Astrocyte (in vitro differentiated cells and primary cell): Measurements from ENCODE around the gene ORC4. TPM values are rescaled to one million over a fixed set of nuclear protein-coding genes. Genes with fewer than 3 reads are reported as not detected.

Experiments
- DNase-seq: peaks from one replicate; pipeline ENCODE4 v3.0.0-alpha.2; 2010; ENCODE audit warnings: low read depth
- FAIRE-seq: peaks from 2 replicates; lab custom pipeline; 2011; peaks lifted over from hg19 to GRCh38; lab: Jason Lieb, UNC
- H2AFZ ChIP-seq: 2 replicates; pipeline ENCODE4 v1.6.0; 2012; ENCODE audit warnings: low read depth, low read length, inconsistent platforms
- H3K27ac ChIP-seq: 2 replicates; pipeline ENCODE4 v1.5.1; 2011; ENCODE audit warnings: low read depth, low read length, inconsistent platforms
- H3K27me3 ChIP-seq: 2 replicates; pipeline ENCODE4 v1.6.0; 2011; ENCODE audit warnings: low read length, inconsistent platforms; ENCODE audit not compliant: insufficient read depth
- H3K36me3 ChIP-seq: 2 replicates; pipeline ENCODE4 v1.5.1; 2011; ENCODE audit warnings: low read length, inconsistent platforms; ENCODE audit not compliant: insufficient read depth
- H3K4me1 ChIP-seq: 2 replicates; pipeline ENCODE4 v1.5.1; 2011; ENCODE audit warnings: low read length, inconsistent platforms; ENCODE audit not compliant: insufficient read depth
- H3K4me2 ChIP-seq: 2 replicates; pipeline ENCODE4 v1.6.0; 2012; ENCODE audit warnings: low read length, inconsistent platforms
- H3K4me3 ChIP-seq: 2 replicates; pipeline ENCODE4 v1.5.1; 2011; ENCODE audit warnings: low read depth, mild to moderate bottlenecking, low read length, inconsistent platforms; ENCODE audit not compliant: insufficient read depth
- H3K79me2 ChIP-seq: 2 replicates; pipeline ENCODE4 v1.6.0; 2012; ENCODE audit warnings: mild to moderate bottlenecking, low read length, inconsistent platforms; ENCODE audit not compliant: insufficient read depth
- H3K9ac ChIP-seq: 2 replicates; pipeline ENCODE4 v1.6.0; 2012; ENCODE audit warnings: mild to moderate bottlenecking, low read length, inconsistent platforms
- H3K9me3 ChIP-seq: 2 replicates; pipeline ENCODE4 v1.5.1; 2012; ENCODE audit warnings: low read depth, mild to moderate bottlenecking, low read length, inconsistent platforms; ENCODE audit not compliant: insufficient read depth
- H4K20me1 ChIP-seq: 2 replicates; pipeline ENCODE4 v1.6.0; 2012; ENCODE audit warnings: low read length, inconsistent platforms; ENCODE audit not compliant: insufficient read depth
- H3K27ac Mint-ChIP-seq: one replicate; pipeline ENCODE4 v1.8.0; 2021; ENCODE audit warnings: mild to moderate bottlenecking, mixed read lengths; ENCODE audit not compliant: unreplicated experiment
- H3K27me3 Mint-ChIP-seq: one replicate; pipeline ENCODE4 v1.8.0; 2021; ENCODE audit warnings: low read depth, mixed read lengths; ENCODE audit not compliant: unreplicated experiment
- H3K36me3 Mint-ChIP-seq: one replicate; pipeline ENCODE4 v1.8.0; 2021; ENCODE audit warnings: low read depth, mixed read lengths; ENCODE audit not compliant: unreplicated experiment
- H3K4me1 Mint-ChIP-seq: one replicate; pipeline ENCODE4 v1.8.0; 2021; ENCODE audit warnings: low read depth, mixed read lengths; ENCODE audit not compliant: unreplicated experiment
- H3K4me3 Mint-ChIP-seq: one replicate; pipeline ENCODE4 v1.8.0; 2021; ENCODE audit warnings: mild to moderate bottlenecking, moderate library complexity, mixed read lengths; ENCODE audit not compliant: unreplicated experiment
- H3K9me3 Mint-ChIP-seq: one replicate; pipeline ENCODE4 v1.8.0; 2021; ENCODE audit warnings: mild to moderate bottlenecking, mixed read lengths; ENCODE audit not compliant: unreplicated experiment
- CTCF ChIP-seq: IDR thresholded peaks from 2 replicates; pipeline ENCODE4 v1.5.1; 2011; ENCODE audit warnings: low read depth, mild to moderate bottlenecking, inconsistent platforms, low read length, moderate library complexity; ENCODE audit not compliant: insufficient read depth
- EZH2 ChIP-seq: IDR thresholded peaks from 2 replicates; pipeline ENCODE4 v1.6.1; 2012; ENCODE audit warnings: mild to moderate bottlenecking, low read length, inconsistent platforms; ENCODE audit not compliant: insufficient read depth
- total RNA-seq: library from RNA; stranded (reverse); gene quantifications from 2 replicates; pipeline ENCODE4 v1.2.1, GENCODE V29; 2021

Gene ORC4
- total RNA-seq, 1 donor from 2014 or later = 43.8 TPM

- Histone ChIP-seq H3K79me2 (no peaks in the 10 kb centered on the region), H3K9ac (no peak overlapping the region), H3K9me3 (no peaks in the 10 kb centered on the region), H3K36me3 (peaks cover 4% of the 10 kb centered on the region), H4K20me1 (no peaks in the 10 kb centered on the region), H3K4me2 (no peak overlapping the region), H3K27me3 (no peaks in the 10 kb centered on the region), H2AFZ (no peak overlapping the region), H3K27ac (no peak overlapping the region), H3K4me3 (no peak overlapping the region), H3K4me1 (no peaks in the 10 kb centered on the region)
- Mint-ChIP-seq H3K9me3 (no peaks in the 10 kb centered on the region), H3K4me3 (no peak overlapping the region), H3K36me3 (peaks cover 8% of the 10 kb centered on the region), H3K27ac (no peak overlapping the region), H3K4me1 (no peaks in the 10 kb centered on the region), H3K27me3 (no peaks in the 10 kb centered on the region)
- FAIRE-seq (no peak), DNase-seq (no peak)
- TF ChIP-seq CTCF (no peak), EZH2 (no peak)
Observed at GRCh38 chr2:147927053-147927588, 93.4 kb downstream of the ORC4 start.

GRCh38 chr2:147925886-147926285 is 94.7 kb downstream of the ORC4 start:
- Histone ChIP-seq H4K20me1 (no peaks in the 10 kb centered on the region), H3K9me3 (no peaks in the 10 kb centered on the region), H3K4me3 (no peak overlapping the region), H3K36me3 (peaks cover 4% of the 10 kb centered on the region), H3K4me2 (no peak overlapping the region), H3K27ac (no peak overlapping the region), H3K4me1 (no peaks in the 10 kb centered on the region), H3K79me2 (no peaks in the 10 kb centered on the region), H3K9ac (no peak overlapping the region), H2AFZ (no peak overlapping the region), H3K27me3 (no peaks in the 10 kb centered on the region)
- H3K4me1 Mint-ChIP-seq = no peaks in the 10 kb centered on the region
- no peaks in the 10 kb centered on the region for H3K27me3 Mint-ChIP-seq
- no peak overlapping the region for H3K27ac Mint-ChIP-seq
- H3K9me3 Mint-ChIP-seq = no peaks in the 10 kb centered on the region
- DNase-seq (no peak), FAIRE-seq (no peak)
- no peak for TF ChIP-seq EZH2
- no peak for TF ChIP-seq CTCF
- H3K4me3 Mint-ChIP-seq = no peak overlapping the region
- peaks cover 6% of the 10 kb centered on the region for H3K36me3 Mint-ChIP-seq

- no peaks in the 10 kb centered on the region for H4K20me1 ChIP-seq
- FAIRE-seq = no peak
- no peaks in the 10 kb centered on the region for H3K4me1 Mint-ChIP-seq
- no peaks in the 10 kb centered on the region for H3K9me3 Mint-ChIP-seq
- H3K9me3 ChIP-seq = no peaks in the 10 kb centered on the region
- peaks cover 5% of the 10 kb centered on the region for H3K36me3 Mint-ChIP-seq
- no peak overlapping the region for H3K27ac ChIP-seq
- DNase-seq = no peak
- no peak overlapping the region for H3K4me2 ChIP-seq
- H3K9ac ChIP-seq = no peak overlapping the region
- H3K27ac Mint-ChIP-seq = no peak overlapping the region
- TF ChIP-seq CTCF (no peak), EZH2 (no peak)
- no peaks in the 10 kb centered on the region for H3K27me3 ChIP-seq
- no peaks in the 10 kb centered on the region for H3K4me1 ChIP-seq
- H3K36me3 ChIP-seq = peaks cover under 1% of the 10 kb centered on the region
- H2AFZ ChIP-seq = no peak overlapping the region
- H3K4me3 ChIP-seq = no peak overlapping the region
- no peaks in the 10 kb centered on the region for H3K79me2 ChIP-seq
- H3K27me3 Mint-ChIP-seq = no peaks in the 10 kb centered on the region
- no peak overlapping the region for H3K4me3 Mint-ChIP-seq
Observed at GRCh38 chr2:147924647-147925046, 95.9 kb downstream of the ORC4 start.
